ENCODE measurements around the gene RABGAP1L.
"Not testable (repeated sequence)": the region's sequence is repeated elsewhere in the genome, so short reads cannot be mapped to it uniquely, and the experiment has no call there.

The RABGAP1L gene

DNA sequence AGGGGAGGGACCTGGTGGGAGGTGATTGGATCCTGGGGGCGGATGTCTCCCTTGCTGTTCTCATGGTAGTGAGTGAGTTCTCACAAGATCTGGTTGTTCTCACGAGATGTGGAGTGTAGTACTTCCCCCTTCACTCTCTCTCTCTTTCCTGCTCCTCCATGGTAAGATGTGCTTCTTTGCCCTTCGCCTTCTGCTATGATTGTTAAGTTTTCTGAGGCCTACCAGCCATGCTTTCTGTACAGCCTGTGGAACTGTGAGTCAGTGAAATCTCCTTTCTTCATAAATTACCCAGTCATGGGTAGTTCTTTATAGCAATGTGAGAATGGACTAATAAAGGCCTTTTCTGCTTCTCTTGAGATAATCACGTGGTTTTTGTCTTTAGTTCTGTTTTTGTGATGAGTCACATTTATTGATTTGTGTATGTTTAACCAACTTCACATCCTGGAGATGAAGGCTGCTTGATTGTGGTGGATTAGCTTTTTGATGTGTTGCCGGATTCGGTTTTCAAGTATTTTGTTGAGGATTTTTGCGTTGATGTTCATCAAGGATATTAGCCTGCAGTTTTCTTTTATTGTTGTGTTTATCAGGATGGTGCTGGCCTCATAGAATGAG lies 45.5 kb downstream of the RABGAP1L start:
- no peak for DNase-seq

DNA sequence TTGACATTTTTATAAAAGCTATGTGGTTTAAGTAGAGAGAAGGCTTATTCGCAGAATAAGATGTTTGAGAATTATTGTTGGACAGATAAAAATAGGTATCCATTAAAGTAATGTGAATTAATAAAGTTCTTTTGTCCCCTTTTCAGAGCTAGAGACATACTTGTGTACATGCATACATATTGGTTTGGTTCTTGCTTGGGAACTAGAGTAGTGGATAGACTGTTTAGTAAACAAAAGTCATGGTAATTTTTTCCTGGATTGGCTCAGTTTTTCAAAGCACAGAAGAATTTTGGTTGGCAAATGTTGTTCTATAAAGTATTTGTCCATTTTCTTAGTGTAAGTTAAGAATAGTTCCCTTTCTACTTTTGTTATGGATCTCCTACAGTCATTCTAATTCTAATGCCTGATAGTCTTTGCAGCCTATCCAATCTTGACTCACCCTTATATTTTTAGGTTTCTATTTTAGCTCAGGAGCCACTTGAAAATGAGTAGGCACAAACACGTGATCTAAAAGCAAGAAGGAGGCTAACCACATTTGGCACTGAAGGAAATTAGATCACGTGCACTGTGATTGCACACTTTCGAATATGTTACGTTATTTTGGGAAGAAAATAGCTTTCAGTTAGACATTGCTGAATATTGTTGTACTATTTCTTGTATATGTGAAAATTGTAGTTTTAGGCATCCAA lies 47.0 kb downstream of the RABGAP1L start:
- DNase-seq: no peak

DNA sequence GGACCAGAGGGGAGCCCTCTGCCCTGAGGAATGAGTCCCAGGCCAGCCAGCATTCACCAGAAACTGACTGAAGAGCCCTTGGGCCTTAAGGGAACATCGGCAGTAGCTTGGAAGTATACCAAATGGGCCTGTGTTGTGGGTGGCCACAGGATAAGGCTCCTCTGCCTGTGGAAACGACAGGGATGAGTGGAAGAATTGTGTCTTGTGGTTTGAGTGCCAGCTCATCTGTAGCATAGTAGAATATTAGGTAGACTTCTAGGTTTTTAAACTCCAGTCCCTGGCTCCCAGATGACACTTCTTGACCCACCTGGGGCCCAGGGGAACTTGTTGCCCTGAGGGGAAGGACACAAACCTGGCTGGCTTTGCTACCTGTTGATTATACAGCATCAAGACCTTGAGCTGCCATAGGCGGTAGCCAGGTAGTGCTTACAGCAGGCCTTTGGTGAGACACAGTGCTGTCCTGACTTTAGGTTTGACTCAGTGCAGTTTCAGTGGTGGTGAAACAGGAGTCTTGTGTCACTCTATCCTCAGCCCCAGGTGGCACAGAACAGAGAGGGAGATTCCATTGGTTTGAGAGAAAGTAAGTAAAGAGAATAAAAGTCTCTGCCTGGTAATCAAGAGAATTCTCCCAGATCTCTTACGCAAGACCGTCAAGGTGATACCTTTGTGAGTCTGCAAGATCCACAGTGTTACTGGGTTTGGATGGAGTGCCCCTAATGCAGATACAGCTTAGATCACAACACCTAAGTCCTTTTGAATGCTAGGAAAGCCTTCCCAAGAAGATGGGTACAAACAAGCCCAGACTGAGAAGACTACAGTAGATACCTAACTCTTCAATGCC lies 50.2 kb downstream of the RABGAP1L start:
- no peak for DNase-seq

DNA sequence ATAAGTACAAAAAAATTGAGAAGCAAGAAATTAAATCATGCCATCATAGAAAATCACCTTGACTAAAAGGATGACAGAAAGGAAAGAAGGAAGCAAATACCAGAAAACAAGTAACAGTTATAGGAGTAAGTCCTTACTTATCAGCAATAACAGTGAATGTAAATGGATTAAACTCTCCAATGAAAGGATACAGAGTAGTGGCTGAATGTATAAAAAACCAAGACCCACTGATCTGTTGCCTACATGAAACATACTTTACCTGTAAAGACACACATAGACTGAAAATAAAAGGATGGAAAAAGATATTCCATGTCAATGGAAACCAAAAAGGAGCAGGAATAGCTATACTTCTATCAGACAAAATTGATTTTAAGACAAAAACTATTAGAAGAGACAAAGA lies 52.2 kb downstream of the RABGAP1L start:
- no peak for DNase-seq

DNA sequence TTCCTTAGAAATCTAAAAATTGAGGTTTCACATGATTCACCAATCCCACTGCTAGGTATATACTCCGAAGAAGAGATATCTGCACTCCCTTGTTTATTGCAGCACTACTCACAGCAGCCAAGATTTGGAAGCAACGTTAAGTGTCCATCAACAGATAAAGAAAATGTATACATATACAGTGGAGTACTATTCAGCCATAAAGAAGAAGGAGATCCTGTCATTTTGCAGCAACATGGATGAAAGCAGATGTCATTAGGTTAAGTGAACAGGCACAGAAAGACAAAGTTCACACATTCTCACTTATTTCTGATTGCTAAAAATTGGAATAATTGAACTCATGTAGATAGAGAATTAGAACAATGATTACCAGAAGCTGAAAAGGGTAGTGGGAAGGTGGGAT lies 56.4 kb downstream of the RABGAP1L start:
- DNase-seq: no peak

DNA sequence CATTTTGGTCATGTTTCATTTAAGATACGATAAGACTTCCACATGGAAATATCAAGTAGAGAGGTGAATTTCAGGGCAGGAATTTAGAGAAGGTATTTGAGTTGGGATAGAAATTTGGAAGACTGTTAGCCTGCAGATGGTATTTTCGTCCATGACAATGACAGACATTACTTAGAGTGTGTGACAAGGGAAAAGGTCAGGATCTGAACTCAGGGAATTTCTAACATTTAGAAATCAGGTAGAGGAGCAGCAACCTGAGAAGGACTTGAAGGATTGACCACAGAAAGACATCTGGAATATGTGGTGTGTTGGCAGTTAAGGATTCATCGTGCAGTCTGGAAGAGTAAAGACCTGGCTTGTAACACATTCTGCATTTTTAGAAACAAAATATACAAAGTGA lies 57.9 kb downstream of the RABGAP1L start:
- no peak for DNase-seq

DNA sequence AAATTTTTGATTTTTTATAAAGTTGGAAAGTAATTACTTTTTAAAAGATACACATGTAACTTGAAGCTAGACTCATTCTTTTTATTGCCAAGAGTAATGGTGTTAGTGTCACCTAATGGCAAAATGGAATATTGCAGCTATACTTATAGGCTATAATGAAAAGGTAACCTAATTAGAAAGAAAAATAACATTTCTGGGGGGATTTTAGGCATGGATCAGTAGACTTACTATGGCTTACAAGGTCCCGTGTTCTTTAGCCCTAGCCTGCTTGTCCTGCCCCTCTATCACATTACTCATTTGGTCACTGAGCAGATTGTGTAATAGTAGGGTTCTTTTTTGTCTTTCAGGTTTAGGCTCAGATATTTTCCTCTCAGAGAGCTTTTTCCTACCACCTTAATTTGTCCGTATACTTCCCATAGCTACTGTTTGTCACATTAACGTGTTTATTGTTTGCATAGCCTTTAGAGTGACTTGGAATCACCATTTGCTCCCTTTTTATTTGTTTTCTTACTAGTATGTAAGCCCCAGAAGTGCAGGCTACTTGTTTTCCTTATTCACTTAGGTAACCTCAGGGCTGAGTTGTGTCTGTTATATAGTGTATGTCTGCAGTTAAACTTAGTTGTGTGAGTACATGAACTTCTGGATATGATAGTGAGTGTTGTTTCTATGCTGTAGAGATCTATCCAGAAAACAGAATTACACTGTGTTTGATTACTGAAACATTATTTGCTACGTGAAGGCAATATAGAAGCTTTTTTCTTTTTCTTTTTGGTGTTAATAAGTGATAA lies 58.7 kb downstream of the RABGAP1L start:
- DNase-seq: no peak

DNA sequence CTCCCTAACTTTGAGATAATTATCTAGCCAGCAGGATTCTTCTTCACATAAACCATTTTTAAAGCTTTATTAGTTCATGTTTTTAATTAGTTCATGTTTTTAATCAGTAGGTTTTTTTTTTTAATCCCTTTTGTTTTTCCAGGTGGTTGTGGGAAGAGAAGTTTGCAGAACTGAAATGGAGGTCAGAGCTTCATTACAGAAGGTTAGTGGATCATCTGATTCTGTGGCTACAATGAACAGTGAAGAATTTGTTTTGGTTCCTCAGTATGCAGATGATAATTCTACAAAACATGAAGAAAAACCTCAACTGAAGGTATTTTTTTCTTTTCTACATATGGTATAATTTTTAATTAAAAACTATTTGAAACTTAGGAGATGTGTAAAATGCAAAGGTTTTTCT lies 59.7 kb downstream of the RABGAP1L start:
- no peak for DNase-seq

DNA sequence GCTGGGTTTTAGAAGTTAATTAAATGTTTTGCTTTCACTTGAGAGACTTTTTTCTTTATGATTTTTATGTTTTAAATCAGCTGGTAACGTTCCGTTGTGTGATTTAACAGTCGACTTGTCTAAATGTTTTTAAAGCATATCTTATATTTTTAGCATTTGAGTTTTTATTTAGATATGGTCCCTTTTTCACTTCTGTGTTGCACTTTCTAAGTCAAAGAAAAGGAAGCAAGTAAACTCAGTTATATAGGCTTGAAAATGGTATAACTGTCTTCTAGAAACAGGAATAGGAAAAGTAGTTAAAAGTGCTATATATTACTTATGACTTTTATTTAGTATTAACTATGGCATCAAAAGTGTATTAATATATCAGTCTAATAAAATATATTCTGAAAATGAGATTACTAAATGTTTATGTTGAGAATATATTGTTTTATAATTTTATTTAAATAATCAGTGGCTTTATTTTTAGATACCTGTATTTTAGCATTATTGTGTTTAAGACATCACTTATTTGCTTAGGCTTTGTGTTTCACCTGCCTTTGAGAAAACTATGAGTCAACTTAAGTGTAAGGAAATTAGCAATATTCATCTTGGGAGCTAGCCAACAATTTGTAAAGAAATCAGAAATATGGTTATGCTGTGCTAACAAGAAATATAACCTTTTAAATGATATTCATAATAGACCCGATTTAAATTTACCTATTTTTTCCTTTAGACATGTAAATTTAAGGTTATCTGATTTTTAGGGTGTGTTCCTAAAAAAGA lies 60.5 kb downstream of the RABGAP1L start:
- DNase-seq: no peak

DNA sequence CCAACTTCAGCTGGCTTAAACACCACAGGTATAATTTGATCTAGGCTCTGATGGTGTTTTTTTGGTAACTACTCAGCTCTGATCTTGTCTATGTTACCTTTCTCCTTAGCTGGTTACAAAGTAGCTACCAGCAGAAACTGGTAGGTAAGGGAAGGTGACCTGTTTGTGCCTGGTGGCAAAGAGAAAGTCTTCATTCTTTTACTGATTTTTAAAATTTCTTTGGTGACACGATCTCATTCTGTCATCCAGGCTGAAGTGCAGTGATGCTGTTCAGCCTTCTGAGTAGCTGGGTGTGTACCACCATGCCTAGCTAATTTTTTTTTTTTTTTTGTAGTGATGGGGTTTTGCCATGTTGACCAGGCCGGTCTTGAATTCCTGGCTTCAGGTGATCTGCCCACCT lies 62.4 kb downstream of the RABGAP1L start:
- DNase-seq: no peak

DNA sequence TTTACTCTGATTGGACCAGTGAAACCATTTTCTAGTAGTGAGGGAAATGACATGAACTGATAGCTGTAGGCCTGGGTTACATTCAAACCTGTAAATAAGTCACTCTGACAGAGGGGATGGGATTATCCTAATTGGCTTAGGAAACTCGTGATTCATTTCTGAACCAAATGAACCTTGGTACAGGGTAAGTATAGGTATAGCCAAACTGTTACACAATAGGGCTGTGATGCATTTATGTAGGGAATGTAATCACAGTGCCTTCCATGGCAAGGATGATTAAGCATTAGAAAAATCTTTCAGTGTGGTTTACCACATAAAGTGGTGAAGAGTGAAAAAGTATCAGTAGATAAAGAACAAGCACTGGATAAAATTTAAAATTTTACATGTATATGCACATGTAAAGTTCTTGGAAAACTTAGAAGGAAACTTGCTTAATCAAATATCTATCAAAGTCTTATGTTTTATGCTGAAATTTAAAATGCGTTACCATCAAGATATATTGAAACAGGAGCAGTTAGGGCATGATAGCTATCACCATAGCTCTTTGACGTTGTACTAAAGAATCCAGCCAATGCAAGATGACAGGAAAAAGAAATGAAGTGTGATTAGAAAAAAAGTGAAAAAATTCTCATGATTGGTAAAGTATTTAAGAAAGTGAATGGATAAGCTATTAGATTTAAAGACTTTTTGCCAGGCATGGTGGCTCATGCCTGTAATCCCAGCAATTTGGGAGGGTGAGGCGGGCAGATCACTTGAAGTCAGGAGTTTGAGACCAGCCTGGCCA lies 63.0 kb downstream of the RABGAP1L start:
- no peak for DNase-seq

DNA sequence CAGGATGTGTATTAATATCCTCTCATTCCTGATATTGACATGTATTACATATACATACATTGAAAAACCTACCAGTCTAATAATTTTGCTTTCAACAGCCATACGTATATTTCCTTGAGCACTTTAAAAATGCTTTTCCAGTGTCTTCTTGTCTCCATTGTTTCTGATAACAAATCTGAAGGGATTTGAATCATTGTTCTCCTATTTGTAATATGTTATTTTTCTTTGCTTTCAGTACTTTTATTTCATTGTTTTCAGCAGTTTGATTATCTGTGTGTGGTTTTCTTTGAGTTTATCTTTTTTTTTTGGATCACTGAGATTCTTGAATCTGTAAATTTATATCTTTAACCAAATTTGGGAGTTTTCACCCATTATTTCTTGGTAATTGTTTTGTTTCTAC lies 65.3 kb downstream of the RABGAP1L start:
- DNase-seq: no peak

DNA sequence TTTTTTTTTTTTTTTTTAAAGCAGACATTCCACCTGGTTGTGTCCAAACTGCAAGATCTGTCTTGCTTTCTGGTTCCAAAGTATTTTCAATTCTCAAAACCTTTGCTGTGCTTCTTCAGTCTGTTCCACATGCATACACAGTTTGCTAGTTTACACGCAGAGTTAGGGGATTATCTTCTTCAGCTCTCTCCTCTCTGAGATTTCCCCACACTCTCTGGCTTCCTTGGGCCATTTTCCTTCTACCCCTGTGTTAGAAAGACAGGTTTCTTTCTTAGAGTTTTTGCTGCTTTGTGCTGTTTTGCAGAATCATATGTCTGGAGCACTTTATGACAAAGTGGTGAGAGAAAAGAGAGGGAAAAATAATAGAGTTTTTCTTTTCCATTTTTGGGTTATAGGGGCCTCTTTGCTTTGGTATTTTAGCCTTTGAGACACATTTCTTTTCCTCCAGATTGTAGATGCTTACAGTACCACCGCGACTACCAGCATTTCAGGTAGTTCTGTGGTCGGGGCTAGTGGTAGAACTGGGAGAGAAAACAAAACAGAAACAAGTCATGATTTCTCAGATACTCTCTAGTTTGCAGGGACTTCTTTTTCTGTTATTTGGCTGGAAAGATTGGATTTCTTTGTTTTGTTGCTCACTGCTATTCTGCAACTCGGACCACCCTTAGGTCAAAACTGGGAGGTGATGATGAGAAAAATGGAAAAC lies 66.3 kb downstream of the RABGAP1L start:
- DNase-seq: no peak

DNA sequence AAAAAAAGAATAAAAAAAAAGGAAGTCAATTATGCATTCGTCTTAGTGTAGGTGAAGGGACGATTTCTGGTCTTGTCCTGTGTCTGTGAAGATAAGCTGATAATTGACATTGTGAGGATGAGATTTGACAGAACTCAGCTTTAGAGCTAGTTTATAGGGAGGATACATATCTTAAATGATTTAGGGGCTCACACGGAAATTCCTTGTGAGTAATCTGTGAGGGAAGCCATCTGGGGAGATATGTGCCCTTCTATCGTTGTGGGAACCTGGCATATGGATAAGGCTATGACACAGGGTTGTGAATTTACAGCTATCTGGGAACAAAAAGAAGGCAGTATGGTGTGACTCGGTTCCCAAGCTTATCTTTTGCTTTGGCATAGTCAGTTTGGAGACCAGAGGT lies 71.1 kb downstream of the RABGAP1L start:
- no peak for DNase-seq

DNA sequence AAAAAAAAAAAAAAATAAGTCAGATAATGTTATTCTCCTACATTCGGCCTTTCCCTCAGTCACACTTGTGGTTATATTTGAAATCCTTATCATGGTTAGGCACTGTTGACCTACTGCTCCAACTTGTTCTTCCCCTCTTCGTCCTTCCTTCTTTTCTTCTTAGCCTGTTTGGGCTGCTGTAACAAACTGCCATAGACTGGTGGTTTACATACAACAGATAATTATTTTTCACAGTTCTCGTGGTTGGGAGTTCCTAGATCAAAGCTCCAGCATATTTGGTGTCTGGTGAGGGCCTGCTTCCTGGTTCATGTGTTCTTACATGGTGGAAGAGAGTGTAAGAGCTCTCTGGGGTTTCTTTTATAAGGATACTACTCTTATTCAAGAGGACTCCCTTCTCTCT lies 73.4 kb downstream of the RABGAP1L start:
- no peak for DNase-seq

DNA sequence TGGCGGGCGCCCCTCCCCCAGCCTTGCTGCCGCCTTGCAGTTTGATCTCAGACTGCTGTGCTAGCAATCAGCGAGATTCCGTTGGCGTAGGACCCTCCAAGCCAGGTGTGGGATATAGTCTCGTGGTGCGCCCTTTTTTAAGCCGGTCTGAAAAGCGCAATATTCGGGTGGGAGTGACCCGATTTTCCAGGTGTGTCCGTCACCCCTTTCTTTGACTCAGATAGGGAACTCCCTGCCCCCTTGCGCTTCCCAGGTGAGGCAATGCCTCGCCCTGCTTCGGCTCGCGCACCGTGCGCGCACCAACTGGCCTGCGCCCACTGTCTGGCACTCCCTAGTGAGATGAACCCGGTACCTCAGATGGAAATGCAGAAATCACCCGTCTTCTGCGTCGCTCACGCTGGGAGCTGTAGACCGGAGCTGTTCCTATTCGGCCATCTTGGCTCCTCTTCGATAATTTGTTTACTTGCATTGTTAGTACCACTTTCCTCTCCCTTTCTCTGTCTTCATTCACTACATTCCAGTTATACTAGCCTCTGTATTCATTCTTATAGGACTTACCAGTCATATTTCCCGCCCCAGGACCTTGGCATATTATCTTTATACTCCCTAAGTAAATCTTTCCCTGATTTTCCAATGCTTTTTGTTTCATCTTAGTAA lies 79.7 kb downstream of the RABGAP1L start:
- DNase-seq: not testable (repeated sequence)

DNA sequence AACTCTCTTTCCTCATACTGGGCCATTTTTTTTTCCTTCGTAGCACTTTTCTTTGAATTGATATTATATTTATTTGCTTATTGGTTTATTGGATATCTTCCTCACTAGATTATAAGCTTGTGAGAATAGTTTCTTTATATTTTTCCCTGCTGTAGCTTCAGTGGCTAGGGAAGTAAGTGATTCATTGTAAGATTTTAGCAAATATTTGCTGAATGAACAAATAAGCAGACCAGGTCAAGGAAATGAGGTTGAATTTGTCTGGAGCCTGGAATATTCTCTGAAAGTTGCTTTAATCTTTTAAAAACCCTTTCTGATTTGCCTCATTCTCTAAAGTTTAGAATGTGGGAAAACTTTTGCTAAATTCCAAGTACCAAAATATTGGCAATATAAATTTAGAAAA lies 80.2 kb downstream of the RABGAP1L start:
- no peak for DNase-seq

DNA sequence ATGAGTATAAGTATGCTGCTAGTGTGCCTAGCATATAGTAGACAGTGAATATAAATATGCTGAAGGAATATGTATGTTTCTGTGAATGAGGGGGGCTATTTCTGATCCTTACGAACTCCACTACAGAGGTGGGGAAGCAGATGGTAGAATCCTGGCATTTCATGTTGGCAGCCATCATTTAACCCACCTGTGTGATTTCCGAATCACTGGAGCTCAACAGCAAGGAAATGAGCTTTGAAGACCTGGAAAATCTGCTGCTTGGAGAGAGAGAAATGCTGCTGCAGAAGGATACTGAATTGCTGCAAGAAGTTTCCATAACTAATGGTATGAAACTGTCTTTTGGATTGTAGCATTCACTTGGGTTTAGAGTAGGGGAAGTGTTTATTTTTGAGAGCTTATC lies 83.5 kb downstream of the RABGAP1L start:
- DNase-seq: no peak

DNA sequence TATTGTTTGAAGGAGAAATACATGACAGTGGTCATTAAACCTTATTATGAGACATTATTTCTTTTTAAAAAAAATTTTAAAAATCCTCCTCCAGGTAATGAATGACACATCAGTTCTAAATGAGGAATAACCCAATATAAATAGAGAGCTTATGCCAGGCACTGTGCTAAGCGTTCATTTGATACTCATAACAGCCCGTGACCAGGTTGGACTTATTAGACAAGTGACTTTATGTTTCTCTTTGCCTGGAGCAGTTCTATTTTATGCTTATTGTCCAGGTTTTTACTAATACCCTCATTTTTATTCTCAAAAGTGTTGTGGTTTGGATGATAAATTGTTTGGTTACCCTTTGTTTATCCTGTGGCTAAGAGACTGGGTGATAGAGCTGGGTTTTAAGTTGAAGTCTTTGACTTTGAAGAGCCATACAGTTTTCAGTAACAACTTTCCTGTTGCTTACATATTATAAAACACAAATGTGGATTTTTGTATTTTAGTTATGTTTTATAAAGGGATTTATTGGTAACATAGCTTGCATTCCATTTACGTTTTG lies 84.2 kb downstream of the RABGAP1L start:
- DNase-seq: no peak

DNA sequence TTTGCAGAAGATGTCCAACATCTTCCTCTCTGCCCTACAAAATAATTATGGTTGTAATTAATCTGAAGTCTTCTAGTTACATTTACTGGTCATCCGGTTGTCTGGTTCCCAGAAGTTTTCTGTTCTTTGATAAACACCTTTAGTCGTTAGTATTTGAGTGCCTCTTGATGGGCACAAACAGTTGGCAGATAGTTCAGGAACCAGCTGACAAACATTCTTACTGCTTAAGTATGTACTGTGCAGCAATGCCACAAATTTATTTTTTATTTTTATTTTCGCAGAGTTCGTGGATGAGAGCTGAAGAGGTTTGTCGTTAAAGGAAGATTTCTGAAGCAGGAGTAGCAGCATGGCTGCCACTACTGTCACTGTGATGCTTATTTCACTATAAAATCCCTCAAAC lies 84.7 kb downstream of the RABGAP1L start:
- DNase-seq: no peak

All from activated CD8-positive, alpha-beta memory T cell treated with anti-CD3 and anti-CD28 coated beads, Interleukin-2, amount 50 U/mL, for 48 hours (primary cell).